Measurements from ENCODE around the gene ZNF436. TPM values are rescaled to one million over a fixed set of nuclear protein-coding genes. Genes with fewer than 3 reads are reported as not detected.
"Not testable (repeated sequence)": the region's sequence is repeated elsewhere in the genome, so short reads cannot be mapped to it uniquely, and the experiment has no call there.

The ZNF436 gene
- polyA plus RNA-seq, 1 experiment = 17.2 TPM

DNA sequence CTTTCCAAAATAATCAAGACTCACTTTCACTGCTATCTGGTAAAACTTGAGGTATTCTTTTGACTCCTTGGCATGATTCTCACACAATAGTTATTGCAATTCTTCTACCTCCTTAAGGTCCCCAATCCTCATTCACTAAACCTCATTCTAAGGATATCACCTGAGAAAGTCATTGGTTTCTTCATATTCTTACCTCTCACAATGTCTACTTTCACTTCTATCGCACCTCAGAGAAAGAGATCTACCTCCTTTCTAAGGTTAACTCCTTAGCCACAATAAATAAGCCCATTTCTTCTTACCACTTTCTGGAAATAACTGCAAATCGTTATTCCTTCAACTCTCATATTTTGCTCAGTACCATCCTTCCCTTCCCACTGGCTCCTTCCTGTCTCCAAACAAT, 44.2 kb downstream of the ZNF436 start:
- TF ChIP-seq CTCF (IDR thresholded peaks at IDR 0.05; ENCODE audit: low read depth, low read length) = no peak
- Histone ChIP-seq H3K4me3 (ENCODE audit: low read depth, low read length) (no peak overlapping the region), H3K27me3 (ENCODE audit: control insufficient read depth, insufficient read depth, low read length) (no peaks in the 10 kb centered on the region), H3K9me3 (ENCODE audit: control insufficient read depth, insufficient read depth, low read length) (no peaks in the 10 kb centered on the region), H3K27ac (ENCODE audit: low read depth, low read length) (no peak overlapping the region)
- POLR2A ChIA-PET = no interaction called here
- CTCF ChIA-PET = interaction anchor here (1.2 kb wide), 1 partner anchor 214 kb away, joined by 3 read pairs; no protein-coding TSS in a partner anchor
- DNase-seq (ENCODE audit: low read depth, low spot score) = no peak

DNA sequence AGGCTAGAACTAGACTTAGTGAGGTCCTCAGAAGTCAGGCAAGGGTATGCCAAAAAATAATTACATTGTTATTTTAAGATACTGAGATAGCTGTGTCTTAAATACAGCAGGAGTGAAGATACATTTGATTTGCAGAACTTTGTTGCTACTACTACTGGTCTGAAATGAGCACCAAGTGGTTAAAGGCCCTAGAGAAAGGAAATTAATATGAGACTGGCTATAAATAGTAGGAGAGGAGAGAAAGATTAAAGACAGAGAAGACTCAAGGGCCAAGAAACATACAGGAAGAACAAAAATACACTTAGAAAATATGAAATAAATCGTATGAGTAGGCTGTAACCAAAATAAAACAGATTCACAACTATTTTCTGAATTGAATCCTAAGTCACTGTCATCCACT, 46.9 kb downstream of the ZNF436 start:
- no peaks in the 10 kb centered on the region for H3K27me3 ChIP-seq (ENCODE audit: control insufficient read depth, insufficient read depth, low read length)
- DNase-seq (ENCODE audit: low read depth, low spot score) = no peak
- ChIA-PET CTCF (no interaction called here), POLR2A (no interaction called here)
- TF ChIP-seq CTCF (IDR thresholded peaks at IDR 0.05; ENCODE audit: low read depth, low read length) = no peak
- no peak overlapping the region for H3K27ac ChIP-seq (ENCODE audit: low read depth, low read length)
- H3K4me3 ChIP-seq (ENCODE audit: low read depth, low read length) = no peak overlapping the region
- H3K9me3 ChIP-seq (ENCODE audit: control insufficient read depth, insufficient read depth, low read length) = no peaks in the 10 kb centered on the region

DNA sequence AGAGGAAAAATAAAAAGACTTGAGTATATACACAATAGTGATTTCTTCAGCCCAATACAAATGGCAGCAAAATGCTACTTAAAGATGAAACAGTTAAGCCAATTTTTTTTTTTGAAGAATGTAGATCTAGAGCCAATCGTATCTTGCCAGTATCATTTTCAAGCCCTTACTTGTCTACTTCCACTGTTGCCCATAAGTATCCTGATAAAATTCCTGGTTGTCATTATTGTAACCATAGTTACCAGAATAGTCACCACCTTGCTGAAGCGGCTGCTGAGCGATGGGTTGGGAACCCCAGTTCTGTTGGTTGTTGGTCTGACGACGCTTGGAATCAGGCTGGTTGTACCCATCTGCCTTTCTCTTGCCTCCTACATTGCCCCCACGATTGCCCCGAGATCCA, 59.4 kb downstream of the ZNF436 start:
- H3K27ac ChIP-seq (ENCODE audit: low read depth, low read length); H3K27me3 ChIP-seq (ENCODE audit: control insufficient read depth, insufficient read depth, low read length); DNase-seq (ENCODE audit: low read depth, low spot score); POLR2A ChIA-PET; CTCF ChIA-PET; H3K9me3 ChIP-seq (ENCODE audit: control insufficient read depth, insufficient read depth, low read length); H3K4me3 ChIP-seq (ENCODE audit: low read depth, low read length): not testable (repeated sequence)

Other genes with a start within 250 kb of the ZNF436 start
- gene LUZP1, start 201.0 kb downstream of the ZNF436 start, polyA plus RNA-seq (2011; rRNA removed) = 32.4 and 39.4 TPM in 2 replicates
- gene HTR1D, start 152.3 kb downstream of the ZNF436 start, polyA plus RNA-seq (2011; rRNA removed) = 0.07 and 0.11 TPM in 2 replicates
- 134 and 171 TPM in 2 replicates for gene HNRNPR, start 25.6 kb downstream of the ZNF436 start, polyA plus RNA-seq (2011; rRNA removed)
- 14.7 and 15.6 TPM in 2 replicates for gene TCEA3, start 54.9 kb upstream of the ZNF436 start, polyA plus RNA-seq (2011; rRNA removed)
- 25.5 and 29.9 TPM in 2 replicates for gene ASAP3, start 114.3 kb upstream of the ZNF436 start, polyA plus RNA-seq (2011; rRNA removed)
- gene E2F2, start 161.4 kb upstream of the ZNF436 start, polyA plus RNA-seq (2011; rRNA removed) = 0.05 and 0.06 TPM in 2 replicates
- 15.3 and 25.0 TPM in 2 replicates for gene ID3, start 189.7 kb upstream of the ZNF436 start, polyA plus RNA-seq (2011; rRNA removed)